ENCODE results near the gene COA1.

Gene COA1

GRCh38 chr7:43655584-43655983, 73.7 kb downstream of the COA1 start:
- Histone ChIP-seq H3K4me2 (ENCODE audit: low read depth, low read length, poor library complexity, severe bottlenecking) (no peak overlapping the region), H3K27me3 (ENCODE audit: low read length) (no peaks in the 10 kb centered on the region), H2AFZ (ENCODE audit: low read depth, low read length, severe bottlenecking) (no peak overlapping the region), H3F3A (ENCODE audit: insufficient read depth) (peaks cover 55% of the 10 kb centered on the region), H3K9ac (ENCODE audit: low read length) (no peak overlapping the region), H3K36me3 (ENCODE audit: low read length) (0 out of 2 replicates have a peak, but pooled peaks cover 8% of the 10 kb centered on the region), H3K27ac (ENCODE audit: low read depth, low read length) (peak overlapping the region; percentile 4; the same call in 1 of the 2 replicates), H3K4me3 (ENCODE audit: insufficient read depth, low read length, poor library complexity, severe bottlenecking) (no peak overlapping the region), H3K9me3 (ENCODE audit: insufficient read depth, low read length) (no peaks in the 10 kb centered on the region), H3K9me2 (replicated peaks; ENCODE audit: insufficient read depth, low read length) (no peaks in the 10 kb centered on the region), H3K79me2 (ENCODE audit: insufficient read depth, low read length) (peaks cover 71% of the 10 kb centered on the region), H4K20me1 (ENCODE audit: low read depth, low read length) (no peaks in the 10 kb centered on the region)
- TF ChIP-seq EZH2phosphoT487 (conservative IDR thresholded peaks at IDR 0.05; ENCODE audit: low read length) (no peak), CTCF (IDR thresholded peaks at IDR 0.05; ENCODE audit: insufficient read depth, low read length, poor library complexity, severe bottlenecking) (no peak)

GRCh38 chr7:43653891-43654504, 75.3 kb downstream of the COA1 start:
- Histone ChIP-seq H3K36me3 (ENCODE audit: low read length) (0 out of 2 replicates have a peak, but pooled peaks cover 8% of the 10 kb centered on the region), H3K27ac (ENCODE audit: low read depth, low read length) (peak overlapping the region; percentile 98)

GRCh38 chr7:43653466-43653865, 75.9 kb downstream of the COA1 start:
- H3K4me2 ChIP-seq (ENCODE audit: low read depth, low read length, poor library complexity, severe bottlenecking), result peak overlapping the region; percentile 27
- peaks cover 65% of the 10 kb centered on the region for H3F3A ChIP-seq (ENCODE audit: insufficient read depth)
- 0 out of 2 replicates have a peak, but pooled peaks cover 8% of the 10 kb centered on the region for H3K36me3 ChIP-seq (ENCODE audit: low read length)
- H3K27me3 ChIP-seq (ENCODE audit: low read length), result no peaks in the 10 kb centered on the region
- no peaks in the 10 kb centered on the region for H4K20me1 ChIP-seq (ENCODE audit: low read depth, low read length)
- no peaks in the 10 kb centered on the region for H3K9me2 ChIP-seq (replicated peaks; ENCODE audit: insufficient read depth, low read length)
- no peak overlapping the region for H2AFZ ChIP-seq (ENCODE audit: low read depth, low read length, severe bottlenecking)
- TF ChIP-seq CTCF (IDR thresholded peaks at IDR 0.05; ENCODE audit: insufficient read depth, low read length, poor library complexity, severe bottlenecking) (no peak), EZH2phosphoT487 (conservative IDR thresholded peaks at IDR 0.05; ENCODE audit: low read length) (no peak)
- peak overlapping the region; percentile 98 for H3K27ac ChIP-seq (ENCODE audit: low read depth, low read length)
- H3K79me2 ChIP-seq (ENCODE audit: insufficient read depth, low read length), result peaks cover 50% of the 10 kb centered on the region
- 0 out of 2 replicates have a peak overlapping the region, but pooled peaks have one; percentile 5 for H3K9ac ChIP-seq (ENCODE audit: low read length)
- H3K4me3 ChIP-seq (ENCODE audit: insufficient read depth, low read length, poor library complexity, severe bottlenecking), result no peak overlapping the region
- no peaks in the 10 kb centered on the region for H3K9me3 ChIP-seq (ENCODE audit: insufficient read depth, low read length)

More at GRCh38 chr7:43653891-43654504, 75.3 kb downstream of the COA1 start:
- Histone ChIP-seq H3K4me2 (ENCODE audit: low read depth, low read length, poor library complexity, severe bottlenecking) (peak overlapping the region; percentile 27), H3F3A (ENCODE audit: insufficient read depth) (peaks cover 60% of the 10 kb centered on the region), H2AFZ (ENCODE audit: low read depth, low read length, severe bottlenecking) (no peak overlapping the region), H3K9me3 (ENCODE audit: insufficient read depth, low read length) (no peaks in the 10 kb centered on the region), H3K9me2 (replicated peaks; ENCODE audit: insufficient read depth, low read length) (no peaks in the 10 kb centered on the region), H3K27me3 (ENCODE audit: low read length) (no peaks in the 10 kb centered on the region), H3K9ac (ENCODE audit: low read length) (peak overlapping the region; percentile 5; the same call in 1 of the 2 replicates), H4K20me1 (ENCODE audit: low read depth, low read length) (no peaks in the 10 kb centered on the region), H3K4me3 (ENCODE audit: insufficient read depth, low read length, poor library complexity, severe bottlenecking) (no peak overlapping the region), H3K79me2 (ENCODE audit: insufficient read depth, low read length) (peaks cover 55% of the 10 kb centered on the region)
- TF ChIP-seq CTCF (IDR thresholded peaks at IDR 0.05; ENCODE audit: insufficient read depth, low read length, poor library complexity, severe bottlenecking), result no peak
- TF ChIP-seq EZH2phosphoT487 (conservative IDR thresholded peaks at IDR 0.05; ENCODE audit: low read length), result no peak

All from SU-DHL-6 (cell line).